ENCODE data around the gene ZSCAN12. TPM values are rescaled to one million over a fixed set of nuclear protein-coding genes. Genes with fewer than 3 reads are reported as not detected.
A peak's percentile ranks its signal among the peaks of the same experiment; 100 is the strongest.

The ZSCAN12 gene
- total and polyA plus RNA-seq, 2 of the 13 experiments (the other 11 are each of a cell fraction or from before 2014, with no cell fraction given) = 2.8 to 8.9 TPM

DNA sequence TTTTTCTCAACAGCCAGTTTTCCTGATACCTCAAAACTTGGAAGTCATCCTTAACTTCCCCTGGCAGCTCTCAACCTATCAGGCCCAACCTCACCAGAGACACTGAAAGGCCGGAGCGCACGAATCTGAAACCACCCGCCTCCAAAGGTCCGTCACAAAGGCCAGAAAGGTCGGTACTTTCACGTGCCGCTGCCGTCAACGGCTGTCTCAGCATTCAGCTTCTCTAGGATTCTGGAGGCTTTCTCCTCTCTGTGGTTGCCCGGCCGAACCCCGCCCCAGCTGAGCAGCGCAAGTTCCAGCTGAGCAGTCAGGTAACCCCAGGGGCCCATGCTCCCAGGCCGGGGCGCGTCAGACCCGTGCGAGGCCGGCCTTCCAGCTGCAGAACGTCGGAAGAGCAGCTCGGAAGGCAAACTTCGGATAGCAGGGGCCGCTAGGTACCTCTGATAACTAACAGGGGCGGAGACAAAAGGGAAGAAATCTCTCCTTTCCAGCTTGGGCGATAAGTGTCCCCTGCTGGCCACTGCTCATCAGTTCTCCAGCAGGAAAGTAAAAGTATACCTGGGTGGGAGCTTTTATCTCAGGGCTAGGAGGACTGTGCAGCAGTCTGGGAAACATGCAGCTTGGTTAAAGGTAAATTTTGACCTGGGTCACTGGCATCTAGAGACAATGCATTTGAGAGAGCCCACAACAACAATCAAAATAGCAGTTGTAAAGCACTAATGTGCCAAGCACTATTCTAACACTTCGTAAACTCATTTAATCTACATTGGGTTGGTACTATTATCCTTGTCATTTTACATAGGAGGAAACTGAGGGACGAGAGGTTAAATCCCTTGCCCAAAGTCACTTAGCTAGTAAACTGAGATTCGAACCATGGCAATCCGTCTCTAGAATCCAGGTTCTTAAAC, 16.1 kb downstream of the ZSCAN12 start (continued):
- TF ChIP-seq, protein P1, sequence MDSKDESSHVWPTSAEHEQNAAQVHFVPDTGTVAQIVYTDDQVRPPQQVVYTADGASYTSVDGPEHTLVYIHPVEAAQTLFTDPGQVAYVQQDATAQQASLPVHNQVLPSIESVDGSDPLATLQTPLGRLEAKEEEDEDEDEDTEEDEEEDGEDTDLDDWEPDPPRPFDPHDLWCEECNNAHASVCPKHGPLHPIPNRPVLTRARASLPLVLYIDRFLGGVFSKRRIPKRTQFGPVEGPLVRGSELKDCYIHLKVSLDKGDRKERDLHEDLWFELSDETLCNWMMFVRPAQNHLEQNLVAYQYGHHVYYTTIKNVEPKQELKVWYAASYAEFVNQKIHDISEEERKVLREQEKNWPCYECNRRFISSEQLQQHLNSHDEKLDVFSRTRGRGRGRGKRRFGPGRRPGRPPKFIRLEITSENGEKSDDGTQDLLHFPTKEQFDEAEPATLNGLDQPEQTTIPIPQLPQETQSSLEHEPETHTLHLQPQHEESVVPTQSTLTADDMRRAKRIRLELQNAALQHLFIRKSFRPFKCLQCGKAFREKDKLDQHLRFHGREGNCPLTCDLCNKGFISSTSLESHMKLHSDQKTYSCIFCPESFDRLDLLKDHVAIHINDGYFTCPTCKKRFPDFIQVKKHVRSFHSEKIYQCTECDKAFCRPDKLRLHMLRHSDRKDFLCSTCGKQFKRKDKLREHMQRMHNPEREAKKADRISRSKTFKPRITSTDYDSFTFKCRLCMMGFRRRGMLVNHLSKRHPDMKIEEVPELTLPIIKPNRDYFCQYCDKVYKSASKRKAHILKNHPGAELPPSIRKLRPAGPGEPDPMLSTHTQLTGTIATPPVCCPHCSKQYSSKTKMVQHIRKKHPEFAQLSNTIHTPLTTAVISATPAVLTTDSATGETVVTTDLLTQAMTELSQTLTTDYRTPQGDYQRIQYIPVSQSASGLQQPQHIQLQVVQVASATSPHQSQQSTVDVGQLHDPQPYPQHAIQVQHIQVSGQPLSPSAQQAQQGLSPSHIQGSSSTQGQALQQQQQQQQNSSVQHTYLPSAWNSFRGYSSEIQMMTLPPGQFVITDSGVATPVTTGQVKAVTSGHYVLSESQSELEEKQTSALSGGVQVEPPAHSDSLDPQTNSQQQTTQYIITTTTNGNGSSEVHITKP (CRISPR knock-in tag; IDR thresholded peaks at IDR 0.05; ENCODE audit: low read depth) = 0 out of 2 replicates have a peak, but pooled peaks have one; percentile 55
- TF ChIP-seq, protein P2, sequence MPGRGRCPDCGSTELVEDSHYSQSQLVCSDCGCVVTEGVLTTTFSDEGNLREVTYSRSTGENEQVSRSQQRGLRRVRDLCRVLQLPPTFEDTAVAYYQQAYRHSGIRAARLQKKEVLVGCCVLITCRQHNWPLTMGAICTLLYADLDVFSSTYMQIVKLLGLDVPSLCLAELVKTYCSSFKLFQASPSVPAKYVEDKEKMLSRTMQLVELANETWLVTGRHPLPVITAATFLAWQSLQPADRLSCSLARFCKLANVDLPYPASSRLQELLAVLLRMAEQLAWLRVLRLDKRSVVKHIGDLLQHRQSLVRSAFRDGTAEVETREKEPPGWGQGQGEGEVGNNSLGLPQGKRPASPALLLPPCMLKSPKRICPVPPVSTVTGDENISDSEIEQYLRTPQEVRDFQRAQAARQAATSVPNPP (CRISPR knock-in tag; IDR thresholded peaks at IDR 0.05) = peak; percentile 88
- TF ChIP-seq HNRNPH1 (optimal IDR thresholded peaks at IDR 0.05; ENCODE audit: low read depth, low read length) = no peak
- peak; percentile 44; the same call in 1 of the 2 replicates for TF ChIP-seq ZNF441 (CRISPR knock-in tag; IDR thresholded peaks at IDR 0.05; ENCODE audit: borderline replicate concordance)
- TF ChIP-seq, protein P3, sequence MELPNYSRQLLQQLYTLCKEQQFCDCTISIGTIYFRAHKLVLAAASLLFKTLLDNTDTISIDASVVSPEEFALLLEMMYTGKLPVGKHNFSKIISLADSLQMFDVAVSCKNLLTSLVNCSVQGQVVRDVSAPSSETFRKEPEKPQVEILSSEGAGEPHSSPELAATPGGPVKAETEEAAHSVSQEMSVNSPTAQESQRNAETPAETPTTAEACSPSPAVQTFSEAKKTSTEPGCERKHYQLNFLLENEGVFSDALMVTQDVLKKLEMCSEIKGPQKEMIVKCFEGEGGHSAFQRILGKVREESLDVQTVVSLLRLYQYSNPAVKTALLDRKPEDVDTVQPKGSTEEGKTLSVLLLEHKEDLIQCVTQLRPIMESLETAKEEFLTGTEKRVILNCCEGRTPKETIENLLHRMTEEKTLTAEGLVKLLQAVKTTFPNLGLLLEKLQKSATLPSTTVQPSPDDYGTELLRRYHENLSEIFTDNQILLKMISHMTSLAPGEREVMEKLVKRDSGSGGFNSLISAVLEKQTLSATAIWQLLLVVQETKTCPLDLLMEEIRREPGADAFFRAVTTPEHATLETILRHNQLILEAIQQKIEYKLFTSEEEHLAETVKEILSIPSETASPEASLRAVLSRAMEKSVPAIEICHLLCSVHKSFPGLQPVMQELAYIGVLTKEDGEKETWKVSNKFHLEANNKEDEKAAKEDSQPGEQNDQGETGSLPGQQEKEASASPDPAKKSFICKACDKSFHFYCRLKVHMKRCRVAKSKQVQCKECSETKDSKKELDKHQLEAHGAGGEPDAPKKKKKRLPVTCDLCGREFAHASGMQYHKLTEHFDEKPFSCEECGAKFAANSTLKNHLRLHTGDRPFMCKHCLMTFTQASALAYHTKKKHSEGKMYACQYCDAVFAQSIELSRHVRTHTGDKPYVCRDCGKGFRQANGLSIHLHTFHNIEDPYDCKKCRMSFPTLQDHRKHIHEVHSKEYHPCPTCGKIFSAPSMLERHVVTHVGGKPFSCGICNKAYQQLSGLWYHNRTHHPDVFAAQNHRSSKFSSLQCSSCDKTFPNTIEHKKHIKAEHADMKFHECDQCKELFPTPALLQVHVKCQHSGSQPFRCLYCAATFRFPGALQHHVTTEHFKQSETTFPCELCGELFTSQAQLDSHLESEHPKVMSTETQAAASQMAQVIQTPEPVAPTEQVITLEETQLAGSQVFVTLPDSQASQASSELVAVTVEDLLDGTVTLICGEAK (IDR thresholded peaks at IDR 0.05) = no peak
- TF ChIP-seq, protein P3 (CRISPR knock-in tag; IDR thresholded peaks at IDR 0.05) = peak; percentile 87
- no peak for TF ChIP-seq HINFP (CRISPR knock-in tag; IDR thresholded peaks at IDR 0.05; ENCODE audit: low read depth)
- no peak for TF ChIP-seq TEF (CRISPR knock-in tag; IDR thresholded peaks at IDR 0.05)
- no peak for TF ChIP-seq EEA1 (CRISPR knock-in tag; IDR thresholded peaks at IDR 0.05; ENCODE audit: borderline replicate concordance)
- no peak for TF ChIP-seq ISX (CRISPR knock-in tag; conservative IDR thresholded peaks at IDR 0.05)

Data from HepG2 (cell line).